NCI-H748 (cell line): ENCODE results near the gene H3-3A.
A peak's percentile ranks its signal among the peaks of the same experiment; 100 is the strongest.
"Not testable (repeated sequence)": the region's sequence is repeated elsewhere in the genome, so short reads cannot be mapped to it uniquely, and the experiment has no call there.

Source experiments
- DNase-seq: peaks from one replicate; lab custom pipeline; 2025; ENCODE audit not compliant: unreplicated experiment; lab: John Stamatoyannopoulos, UW

H3-3A gene

DNA sequence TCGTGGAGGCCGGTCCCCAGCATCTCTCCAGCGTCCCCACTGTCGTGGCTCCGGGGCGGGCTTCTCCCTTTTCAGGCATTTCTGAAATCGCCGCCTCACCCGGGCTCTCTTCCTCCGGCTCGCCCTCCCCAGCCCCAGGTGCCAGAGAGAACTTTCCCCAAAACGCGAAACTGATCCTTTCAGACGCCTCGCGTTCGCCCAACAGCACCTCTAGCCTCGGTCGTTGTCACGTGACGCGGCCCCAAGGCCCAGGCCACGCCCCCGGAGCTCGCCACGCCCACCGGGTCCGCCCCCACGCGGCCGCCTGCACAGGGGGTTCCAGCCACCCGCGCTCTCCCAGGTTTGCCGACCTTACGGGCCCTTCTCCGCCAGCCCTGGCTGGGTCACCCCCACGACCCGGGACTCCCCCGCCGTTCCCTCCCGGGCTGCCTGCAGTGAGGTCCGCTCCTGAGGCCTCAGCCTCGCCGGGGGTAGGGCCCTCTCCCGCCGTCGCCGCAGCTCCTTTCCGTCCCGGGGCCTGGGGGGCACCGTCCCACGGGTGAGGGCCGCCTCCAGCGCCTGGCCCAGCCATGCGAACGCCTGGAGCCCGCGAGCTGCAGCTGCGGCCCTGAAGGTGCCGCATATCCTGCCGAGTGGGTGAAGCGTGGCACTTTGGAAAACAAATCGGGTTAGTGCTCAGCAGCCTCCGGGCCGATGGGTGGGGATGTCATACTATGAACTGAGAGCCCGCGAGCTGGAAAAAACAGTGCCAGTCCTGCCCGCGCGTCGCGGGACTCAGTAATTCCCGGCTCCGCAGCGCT, 21.0 kb downstream of the H3-3A start:
- DNase-seq, result peak; percentile 71

DNA sequence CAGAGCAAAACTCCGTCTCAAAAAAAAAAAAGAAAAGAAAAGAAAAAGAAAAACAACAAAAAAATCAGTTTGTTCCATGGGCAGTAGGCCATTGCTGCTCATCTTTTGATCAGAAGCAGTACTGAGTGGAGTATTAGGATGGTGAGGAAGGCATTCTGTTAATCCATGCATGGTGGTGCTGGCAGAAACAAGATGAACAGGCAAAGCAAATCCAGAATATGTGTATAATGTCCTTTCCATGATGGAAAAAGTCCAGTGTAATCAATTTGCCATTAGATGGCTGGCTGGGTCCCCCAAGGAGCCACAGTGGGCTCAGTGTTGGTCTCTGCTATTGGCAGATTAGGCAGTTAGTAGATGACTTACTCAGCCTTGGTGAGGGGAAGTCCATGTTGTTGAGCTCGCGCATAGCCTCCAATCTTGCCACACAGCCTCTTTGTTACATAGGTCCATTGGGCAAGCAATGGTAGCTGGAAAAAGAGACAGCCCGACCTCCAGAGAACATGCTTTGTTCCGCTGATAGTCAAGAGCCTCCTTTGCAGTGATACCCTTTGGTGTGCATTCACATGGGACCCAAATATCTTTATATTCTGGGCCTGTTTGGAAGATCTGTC, 23.3 kb downstream of the H3-3A start:
- no peak for DNase-seq

- no peak for DNase-seq
Observed at GRCh38 chr1:226086776-226087175, 24.3 kb downstream of the H3-3A start.

- no peak for DNase-seq
Observed at GRCh38 chr1:226091461-226091860, 28.9 kb downstream of the H3-3A start.

- not testable (repeated sequence) for DNase-seq
Observed at GRCh38 chr1:226092048-226092820, 29.7 kb downstream of the H3-3A start.

DNA sequence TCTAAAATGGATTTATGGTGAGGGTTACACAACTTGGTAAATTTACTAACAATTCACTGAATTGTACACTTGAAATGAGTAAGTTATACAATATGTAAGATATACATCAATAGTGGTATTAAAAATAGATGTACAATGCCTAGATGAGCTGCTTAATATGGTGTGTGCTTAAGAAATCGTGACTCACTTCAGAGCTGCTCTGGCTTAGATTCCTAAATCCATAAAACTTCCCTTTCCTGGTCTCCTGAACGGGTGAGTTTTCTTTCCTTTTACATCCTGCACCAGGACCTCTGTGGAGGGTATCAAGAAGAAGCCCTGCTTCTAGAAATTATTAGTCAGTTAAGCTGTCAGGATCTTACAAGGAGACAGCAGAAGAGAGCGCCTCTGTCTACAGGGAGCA, 30.4 kb downstream of the H3-3A start:
- no peak for DNase-seq

DNA sequence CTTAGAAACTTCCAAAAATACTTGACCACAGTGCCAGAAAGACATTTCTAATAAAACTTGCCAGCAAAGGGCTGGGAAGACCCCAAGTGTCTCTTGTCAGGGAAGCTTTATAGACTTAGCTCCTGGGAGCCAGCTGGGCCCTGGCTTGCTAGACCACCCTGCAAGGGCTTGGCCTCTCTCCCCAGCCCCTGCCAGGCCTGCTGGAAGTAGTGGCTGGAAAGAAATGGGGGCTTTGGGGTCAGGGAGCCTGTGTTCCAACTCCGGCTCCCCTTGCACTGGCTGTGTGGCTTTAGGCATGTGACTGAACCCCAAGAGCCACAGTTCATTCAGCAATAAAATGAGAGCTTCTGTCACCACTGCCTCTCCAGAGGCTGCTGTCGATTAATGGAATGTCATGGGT, 31.1 kb downstream of the H3-3A start:
- no peak for DNase-seq

DNA sequence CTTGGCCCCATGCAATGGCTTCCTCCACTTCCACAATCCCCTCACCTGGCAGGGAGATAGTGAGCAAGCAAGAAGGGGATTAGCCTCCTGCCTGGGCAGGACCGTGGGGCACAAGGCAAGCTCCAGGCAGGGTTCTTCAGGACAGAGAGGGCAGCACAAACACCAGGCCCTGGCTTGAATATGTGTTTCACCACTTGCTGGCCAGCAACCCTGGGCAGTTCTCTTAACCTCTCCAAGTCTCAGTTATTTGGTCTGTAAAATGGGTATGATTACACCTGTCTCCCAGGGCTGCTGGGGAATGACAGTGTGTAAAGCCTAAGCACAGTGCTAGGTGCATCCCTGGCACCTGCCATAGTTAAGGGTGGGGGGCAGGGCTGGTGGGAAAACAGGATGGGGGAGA, 31.9 kb downstream of the H3-3A start:
- DNase-seq, result no peak

GRCh38 chr1:226095286-226095685, 32.8 kb downstream of the H3-3A start:
- DNase-seq, result no peak

- DNase-seq, result no peak
Observed at GRCh38 chr1:226097866-226098625, 35.5 kb downstream of the H3-3A start.

- no peak for DNase-seq
Observed at GRCh38 chr1:226098870-226099835, 36.6 kb downstream of the H3-3A start.

GRCh38 chr1:226100436-226101391, 38.2 kb downstream of the H3-3A start:
- DNase-seq, result peak; percentile 38

DNA sequence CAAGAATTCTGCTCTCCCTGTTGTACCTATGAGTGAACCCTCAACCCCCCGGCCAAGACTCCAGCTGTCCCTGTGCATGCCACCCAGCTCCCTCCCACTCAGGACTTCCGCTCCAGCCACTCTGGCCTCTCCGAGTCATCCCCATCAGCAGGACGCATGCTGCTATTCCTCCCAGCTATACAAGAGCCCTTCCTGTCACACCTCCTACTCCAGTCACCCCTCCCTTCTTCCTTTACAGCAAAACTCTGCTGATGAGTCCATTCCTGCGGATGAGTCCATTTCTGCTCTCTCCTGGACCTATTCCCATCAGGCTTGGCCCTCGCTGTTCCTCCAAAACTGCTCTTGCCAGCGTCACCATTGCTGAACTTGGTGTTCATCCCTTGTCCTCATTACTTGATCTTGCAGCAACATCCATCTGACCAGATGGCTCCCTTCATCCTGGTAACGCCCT, 42.2 kb downstream of the H3-3A start:
- no peak for DNase-seq

- no peak for DNase-seq
Observed at GRCh38 chr1:226107471-226108460, 45.2 kb downstream of the H3-3A start.

DNA sequence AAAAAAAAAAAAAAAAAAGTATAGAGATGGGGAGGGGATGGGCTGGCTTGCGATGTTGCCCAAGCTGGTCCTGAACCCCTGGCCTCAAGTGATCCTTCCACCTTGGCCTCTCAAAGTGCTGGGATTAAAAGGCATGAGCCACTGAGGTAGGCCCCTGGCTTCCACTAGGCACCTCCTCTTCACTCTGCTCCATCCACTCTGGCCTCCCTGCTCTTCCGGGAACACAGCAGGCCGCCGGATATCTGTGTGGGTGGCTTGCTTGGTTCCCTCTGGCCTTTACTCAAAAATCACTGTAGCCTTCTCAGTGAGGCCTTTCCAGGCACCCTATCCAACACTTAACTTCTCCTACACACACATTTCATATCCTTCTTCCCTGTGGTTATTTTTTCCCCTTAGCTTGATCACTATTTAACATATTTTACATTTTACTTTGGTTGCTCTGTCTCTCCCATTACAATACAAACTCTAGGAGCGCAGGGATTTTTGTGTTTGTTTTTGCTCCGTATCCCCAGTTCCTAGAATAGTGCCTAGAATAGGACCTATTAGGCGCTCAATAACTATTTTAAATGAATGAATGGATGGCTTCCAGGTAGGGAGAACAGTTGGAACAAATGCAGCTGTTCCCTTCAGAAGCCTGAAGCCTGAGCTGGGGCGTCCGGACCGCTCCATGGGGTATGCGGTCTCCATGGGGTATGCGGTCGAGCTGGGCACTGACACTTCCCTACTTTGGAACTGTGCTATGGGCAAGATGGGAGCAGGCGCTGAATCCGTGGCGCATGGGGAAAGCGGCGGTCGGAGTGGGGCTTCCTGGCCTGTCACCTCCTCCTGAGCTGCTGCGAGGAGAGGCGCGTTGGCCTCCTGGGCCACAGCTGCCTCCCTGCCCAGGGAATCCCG, 46.7 kb downstream of the H3-3A start:
- DNase-seq, result no peak

- DNase-seq, result peak; percentile 80
Observed at GRCh38 chr1:226109829-226110248, 47.3 kb downstream of the H3-3A start.
